CD4-positive, alpha-beta T cell (primary cell): ENCODE results near the gene GLRA3. TPM values are rescaled to one million over a fixed set of nuclear protein-coding genes. Genes with fewer than 3 reads are reported as not detected.

Experiments used
- ATAC-seq: fragments of 200-7000 bp; cut with Tn5 transposase; one replicate; pipeline ENCODE4 v1.10.0; 2022; ENCODE audit warnings: mild to moderate bottlenecking; ENCODE audit not compliant: poor library complexity
- CTCF ChIA-PET: fragments of 350-600 bp; sonication (Branson Sonifier 250); formaldehyde crosslinking; loops from one replicate; lab custom pipeline; 2021; ENCODE audit warnings: antibody characterized with exemption, inconsistent platforms; lab: Charles Lee
- POLR2A ChIA-PET: fragments of 350-600 bp; sonication (Branson Sonifier 250); formaldehyde crosslinking; loops from one replicate; lab custom pipeline; 2021; ENCODE audit warnings: antibody characterized with exemption, inconsistent platforms; lab: Charles Lee
- DNase-seq, 14 experiments: peaks; one replicate each; pipeline ENCODE4 v3.0.0-alpha.2; 2013 to 2020; ENCODE audit warnings: mixed read lengths in 2 of 14
- H3K27ac ChIP-seq, 2 donors: one replicate each; pipeline versions ENCODE4 v1.5.1 to v1.7.0; 2013; ENCODE audit warnings: low read length in 2 of 2, low read depth in 1 of 2, mild to moderate bottlenecking in 1 of 2
- H3K27me3 ChIP-seq, 2 experiments: 1 replicate in 1 of 2; 2 replicates in 1 of 2; pipeline versions ENCODE4 v1.6.1 to v1.7.0; 2013; ENCODE audit warnings: low read length in 2 of 2, control low read depth in 1 of 2, mild to moderate bottlenecking in 1 of 2, moderate library complexity in 1 of 2; ENCODE audit not compliant: insufficient read depth in 2 of 2, control insufficient read depth in 1 of 2
- H3K36me3 ChIP-seq: one replicate; pipeline ENCODE4 v1.6.1; 2013; ENCODE audit warnings: low read length, control low read depth; ENCODE audit not compliant: insufficient read depth
- H3K4me1 ChIP-seq: one replicate; pipeline ENCODE4 v1.6.1; 2013; ENCODE audit warnings: low read length, control low read depth; ENCODE audit not compliant: insufficient read depth
- H3K4me3 ChIP-seq: one replicate; pipeline ENCODE4 v1.5.1; 2013; ENCODE audit warnings: mild to moderate bottlenecking, low read length, moderate library complexity
- H3K9me3 ChIP-seq, 2 experiments: 1 replicate in 1 of 2; 2 replicates in 1 of 2; pipeline versions ENCODE4 v1.6.1 to v1.7.0; 2013; ENCODE audit warnings: low read length in 2 of 2, mild to moderate bottlenecking in 2 of 2, control low read depth in 1 of 2, moderate library complexity in 1 of 2; ENCODE audit not compliant: control insufficient read depth in 1 of 2, insufficient read depth in 1 of 2
- H3K27ac Mint-ChIP-seq: one replicate; pipeline ENCODE4 v1.8.0; 2020; ENCODE audit warnings: mixed read lengths
- H3K27me3 Mint-ChIP-seq: one replicate; pipeline ENCODE4 v1.8.0; 2021; ENCODE audit warnings: mixed read lengths
- H3K36me3 Mint-ChIP-seq: one replicate; pipeline ENCODE4 v1.8.0; 2021; ENCODE audit warnings: low read depth, mixed read lengths
- H3K4me1 Mint-ChIP-seq: one replicate; pipeline ENCODE4 v1.8.0; 2021; ENCODE audit warnings: low read depth, mixed read lengths
- H3K4me3 Mint-ChIP-seq: one replicate; pipeline ENCODE4 v1.8.0; 2020; ENCODE audit warnings: mild to moderate bottlenecking, mixed read lengths
- H3K9me3 Mint-ChIP-seq: one replicate; pipeline ENCODE4 v1.8.0; 2020; ENCODE audit warnings: mixed read lengths
- CTCF ChIP-seq: fragments of 200-600 bp; IDR thresholded peaks from one replicate; pipeline ENCODE4 v1.8.0; 2022; ENCODE audit warnings: antibody characterized with exemption, mild to moderate bottlenecking
- intact Hi-C, 2 experiments: fragments of 100-400 bp; cut with DNase I in 1 of 2; cut with micrococcal nuclease in 1 of 2; formaldehyde crosslinking; loops; one replicate each; pipeline versions ENCODE4 v1.15.1 to v1.9.0; 2023 to 2025; cut with DNase I, micrococcal nuclease
- total RNA-seq, 174 experiments: library from RNA in 2 of 174; stranded (reverse) in 2 of 174; gene quantifications; one replicate each; pipeline ENCODE4 v1.2.3 and lab custom pipeline; 2021 to 2026

GLRA3 gene
- total RNA-seq, 2 experiments from 2014 or later = not detected

GRCh38 chr4:174775366-174775765 is 53.7 kb downstream of the GLRA3 start:
- no peaks in the 10 kb centered on the region for H3K4me1 ChIP-seq
- H3K36me3 ChIP-seq = no peaks in the 10 kb centered on the region
- no peaks in the 10 kb centered on the region for H3K27me3 ChIP-seq
- Mint-ChIP-seq H3K27ac (no peak overlapping the region), H3K4me1 (no peaks in the 10 kb centered on the region), H3K9me3 (peaks cover 2% of the 10 kb centered on the region), H3K27me3 (no peaks in the 10 kb centered on the region), H3K36me3 (no peaks in the 10 kb centered on the region), H3K4me3 (no peak overlapping the region)
- ChIA-PET CTCF (no interaction called here), POLR2A (no interaction called here)
- no peak overlapping the region for H3K4me3 ChIP-seq
- intact Hi-C loops = no loop called here
- ATAC-seq = no peak
- H3K27ac ChIP-seq = no peak overlapping the region
- H3K9me3 ChIP-seq = no peaks in the 10 kb centered on the region
- TF ChIP-seq CTCF = no peak
- DNase-seq = no peak

GRCh38 chr4:174764105-174764729 is 64.8 kb downstream of the GLRA3 start:
- TF ChIP-seq CTCF = peak; percentile 18
- Mint-ChIP-seq H3K9me3 (no peaks in the 10 kb centered on the region), H3K4me1 (no peaks in the 10 kb centered on the region), H3K27ac (no peak overlapping the region), H3K27me3 (no peaks in the 10 kb centered on the region), H3K4me3 (no peak overlapping the region), H3K36me3 (no peaks in the 10 kb centered on the region)
- Histone ChIP-seq H3K36me3 (no peaks in the 10 kb centered on the region), H3K27ac (no peak overlapping the region), H3K9me3 (no peaks in the 10 kb centered on the region), H3K4me1 (no peaks in the 10 kb centered on the region), H3K4me3 (no peak overlapping the region), H3K27me3 (no peaks in the 10 kb centered on the region)
- intact Hi-C loops = loop anchor here in 1 of 2 experiments (5.0 kb wide), 1 partner anchor 1578 kb away; no protein-coding TSS in a partner anchor
- ATAC-seq (no peak), DNase-seq (peak in 3 of 14 experiments; percentile 1 to 18 (median 11))
- CTCF ChIA-PET = no interaction called here
- POLR2A ChIA-PET = no interaction called here

DNA sequence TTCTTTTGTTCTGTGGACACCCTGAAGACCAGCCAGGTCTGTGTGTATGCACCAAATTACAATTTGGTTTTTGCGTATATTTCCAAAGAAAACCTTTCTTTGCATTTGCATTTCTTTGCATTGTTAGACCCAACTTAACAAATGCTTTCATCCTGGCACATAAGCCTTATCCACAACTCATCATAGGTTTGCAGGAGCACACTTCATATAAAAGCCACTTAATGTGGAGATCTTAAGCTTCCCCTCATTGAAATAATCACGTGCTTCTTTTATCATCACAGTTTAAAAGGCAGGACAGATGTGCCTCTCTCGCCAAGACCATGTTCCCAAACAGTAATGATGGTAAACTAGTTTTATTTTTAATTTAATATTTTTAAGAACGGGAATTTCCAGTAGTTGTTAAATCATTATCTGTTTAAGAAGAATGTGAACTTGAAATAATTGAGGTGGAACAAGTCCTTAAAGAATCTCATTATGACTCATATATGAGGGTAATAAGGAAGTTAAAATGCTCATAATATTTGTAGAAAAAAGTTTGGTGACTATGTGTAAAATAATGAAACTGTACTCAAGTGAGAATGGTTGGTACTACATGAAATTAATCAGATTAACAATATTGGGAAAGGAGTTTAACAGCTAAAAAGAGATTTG is 65.5 kb downstream of the GLRA3 start:
- Mint-ChIP-seq H3K4me3 (no peak overlapping the region), H3K4me1 (no peaks in the 10 kb centered on the region), H3K9me3 (no peaks in the 10 kb centered on the region), H3K36me3 (no peaks in the 10 kb centered on the region), H3K27ac (no peak overlapping the region), H3K27me3 (no peaks in the 10 kb centered on the region)
- intact Hi-C loops = loop anchor here in 1 of 2 experiments (5.0 kb wide), 1 partner anchor 1579 kb away; no protein-coding TSS in a partner anchor
- no peak overlapping the region for H3K4me3 ChIP-seq
- ChIA-PET POLR2A (no interaction called here), CTCF (no interaction called here)
- no peaks in the 10 kb centered on the region for H3K4me1 ChIP-seq
- ATAC-seq (no peak), DNase-seq (no peak)
- H3K27ac ChIP-seq = no peak overlapping the region
- no peaks in the 10 kb centered on the region for H3K9me3 ChIP-seq
- TF ChIP-seq CTCF = no peak
- no peaks in the 10 kb centered on the region for H3K27me3 ChIP-seq
- no peaks in the 10 kb centered on the region for H3K36me3 ChIP-seq
